Choroid plexus epithelial cell (primary cell): ENCODE measurements around the gene TC2N.

ENCODE experiments used
- DNase-seq: peaks from one replicate; pipeline ENCODE4 v3.0.0-alpha.2; 2010; ENCODE audit warnings: low read depth
- H3K4me3 ChIP-seq: 2 replicates; pipeline ENCODE4 v1.5.1; 2011; ENCODE audit warnings: low read depth, mild to moderate bottlenecking, control low read depth, low read length, moderate library complexity
- CTCF ChIP-seq: conservative IDR thresholded peaks from 2 replicates; pipeline ENCODE4 v1.5.1; 2011; ENCODE audit warnings: low read depth, mild to moderate bottlenecking, control low read depth, inconsistent platforms, low read length, moderate library complexity

Gene TC2N

GRCh38 chr14:91883753-91884152 lies 16.4 kb upstream of the TC2N start:
- H3K4me3 ChIP-seq = no peak overlapping the region
- TF ChIP-seq CTCF = no peak
- no peak for DNase-seq

GRCh38 chr14:91882776-91883175 lies 15.4 kb upstream of the TC2N start:
- DNase-seq = no peak
- TF ChIP-seq CTCF = no peak
- H3K4me3 ChIP-seq = no peak overlapping the region

- DNase-seq = no peak
- no peak overlapping the region for H3K4me3 ChIP-seq
- no peak for TF ChIP-seq CTCF
Measured at GRCh38 chr14:91882369-91882768, 15.0 kb upstream of the TC2N start.

GRCh38 chr14:91879196-91879595 lies 11.9 kb upstream of the TC2N start:
- no peak for DNase-seq
- TF ChIP-seq CTCF = no peak
- no peak overlapping the region for H3K4me3 ChIP-seq

- no peak overlapping the region for H3K4me3 ChIP-seq
- no peak for TF ChIP-seq CTCF
- DNase-seq = no peak
Measured at GRCh38 chr14:91878274-91878673, 10.9 kb upstream of the TC2N start.

- no peak for DNase-seq
- TF ChIP-seq CTCF = no peak
- H3K4me3 ChIP-seq = no peak overlapping the region
Measured at GRCh38 chr14:91877376-91877915, 10.1 kb upstream of the TC2N start.

- DNase-seq = no peak
- H3K4me3 ChIP-seq = no peak overlapping the region
- TF ChIP-seq CTCF = peak; percentile 6
Measured at GRCh38 chr14:91876492-91876891, 9.2 kb upstream of the TC2N start.
